DMS79 (cell line): ENCODE results near the gene GPC6.
A peak's percentile ranks its signal among the peaks of the same experiment; 100 is the strongest.
"Not testable (repeated sequence)": the region's sequence is repeated elsewhere in the genome, so short reads cannot be mapped to it uniquely, and the experiment has no call there.

ENCODE experiments used
- DNase-seq: peaks from one replicate; lab custom pipeline; 2025; lab: John Stamatoyannopoulos, UW

The GPC6 gene

GRCh38 chr13:94324767-94325540, 1098.3 kb downstream of the GPC6 start:
- DNase-seq = no peak

GRCh38 chr13:94325650-94326049, 1099.0 kb downstream of the GPC6 start:
- DNase-seq = no peak

- DNase-seq = no peak
These were observed 1100.7 kb downstream of the GPC6 start for GRCh38 chr13:94327318-94327717.

- no peak for DNase-seq
These were observed 1101.9 kb downstream of the GPC6 start for GRCh38 chr13:94328381-94329041.

GRCh38 chr13:94329277-94329676, 1102.7 kb downstream of the GPC6 start:
- no peak for DNase-seq

- DNase-seq = no peak
These were observed 1103.3 kb downstream of the GPC6 start for GRCh38 chr13:94329754-94330551.

GRCh38 chr13:94330552-94331071, 1104.0 kb downstream of the GPC6 start:
- no peak for DNase-seq

GRCh38 chr13:94331281-94331680, 1104.7 kb downstream of the GPC6 start:
- no peak for DNase-seq

- DNase-seq = no peak
These were observed 1105.9 kb downstream of the GPC6 start for GRCh38 chr13:94332359-94333096.

- DNase-seq = no peak
These were observed 1106.7 kb downstream of the GPC6 start for GRCh38 chr13:94333131-94333820.

GRCh38 chr13:94335761-94336526, 1109.3 kb downstream of the GPC6 start:
- no peak for DNase-seq

GRCh38 chr13:94339116-94339687, 1112.6 kb downstream of the GPC6 start:
- no peak for DNase-seq

GRCh38 chr13:94342436-94343242, 1116.0 kb downstream of the GPC6 start:
- no peak for DNase-seq

GRCh38 chr13:94343243-94343585, 1116.6 kb downstream of the GPC6 start:
- no peak for DNase-seq

- DNase-seq = not testable (repeated sequence)
These were observed 1117.1 kb downstream of the GPC6 start for GRCh38 chr13:94343687-94344086.

- DNase-seq = no peak
These were observed 1117.7 kb downstream of the GPC6 start for GRCh38 chr13:94344126-94344818.

- DNase-seq = peak; percentile 73
These were observed 1119.0 kb downstream of the GPC6 start for GRCh38 chr13:94345374-94346195.
